Dendritic cell treated with granulocyte-macrophage colony-stimulating factor and Interleukin-4, amounts not matched to agents 40 ng/mL and 50 ng/mL, for 4 days (primary cell): ENCODE data around the gene CAT.

Experiments
- H3K27ac Mint-ChIP-seq: one replicate; pipeline ENCODE4 v1.8.0; 2022; ENCODE audit warnings: mild to moderate bottlenecking, mixed read lengths
- H3K27me3 Mint-ChIP-seq: one replicate; pipeline ENCODE4 v1.8.0; 2022; ENCODE audit warnings: mild to moderate bottlenecking, mixed read lengths
- H3K36me3 Mint-ChIP-seq: one replicate; pipeline ENCODE4 v1.8.0; 2022; ENCODE audit warnings: low read depth, mixed read lengths
- H3K4me1 Mint-ChIP-seq: one replicate; pipeline ENCODE4 v1.8.0; 2022; ENCODE audit warnings: low read depth, mixed read lengths
- H3K4me3 Mint-ChIP-seq: one replicate; pipeline ENCODE4 v1.8.0; 2022; ENCODE audit warnings: mild to moderate bottlenecking, moderate library complexity, mixed read lengths
- H3K9me3 Mint-ChIP-seq: one replicate; pipeline ENCODE4 v1.8.0; 2022; ENCODE audit warnings: mixed read lengths
- intact Hi-C: fragments of 100-400 bp; cut with micrococcal nuclease; formaldehyde crosslinking; loops from one replicate; pipeline ENCODE4 v1.15.0; 2022

Gene CAT

DNA sequence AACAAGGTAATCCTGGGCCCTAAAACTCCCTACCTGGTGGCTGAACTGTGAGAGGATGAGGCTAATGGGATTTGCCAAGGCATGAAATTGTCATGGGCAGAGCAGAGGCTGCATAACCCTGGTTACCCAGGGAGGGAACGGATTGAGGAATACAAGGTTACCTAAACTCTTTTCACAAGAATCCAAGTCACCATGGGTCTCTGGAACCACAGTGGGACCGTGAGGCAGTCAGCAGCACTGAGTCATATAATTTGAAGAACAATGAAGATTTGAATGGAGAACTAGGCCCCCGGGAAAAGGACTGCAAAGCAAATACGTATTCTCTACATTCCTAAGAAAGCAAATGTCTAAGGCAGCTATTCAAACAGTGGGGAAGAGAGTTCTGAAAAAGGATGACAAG is 19.8 kb downstream of the CAT start:
- Mint-ChIP-seq H3K4me1 (peaks cover 9% of the 10 kb centered on the region), H3K9me3 (no peaks in the 10 kb centered on the region), H3K27me3 (no peaks in the 10 kb centered on the region), H3K27ac (no peak overlapping the region), H3K4me3 (no peak overlapping the region), H3K36me3 (peaks cover 97% of the 10 kb centered on the region)
- intact Hi-C loops: no loop called here

DNA sequence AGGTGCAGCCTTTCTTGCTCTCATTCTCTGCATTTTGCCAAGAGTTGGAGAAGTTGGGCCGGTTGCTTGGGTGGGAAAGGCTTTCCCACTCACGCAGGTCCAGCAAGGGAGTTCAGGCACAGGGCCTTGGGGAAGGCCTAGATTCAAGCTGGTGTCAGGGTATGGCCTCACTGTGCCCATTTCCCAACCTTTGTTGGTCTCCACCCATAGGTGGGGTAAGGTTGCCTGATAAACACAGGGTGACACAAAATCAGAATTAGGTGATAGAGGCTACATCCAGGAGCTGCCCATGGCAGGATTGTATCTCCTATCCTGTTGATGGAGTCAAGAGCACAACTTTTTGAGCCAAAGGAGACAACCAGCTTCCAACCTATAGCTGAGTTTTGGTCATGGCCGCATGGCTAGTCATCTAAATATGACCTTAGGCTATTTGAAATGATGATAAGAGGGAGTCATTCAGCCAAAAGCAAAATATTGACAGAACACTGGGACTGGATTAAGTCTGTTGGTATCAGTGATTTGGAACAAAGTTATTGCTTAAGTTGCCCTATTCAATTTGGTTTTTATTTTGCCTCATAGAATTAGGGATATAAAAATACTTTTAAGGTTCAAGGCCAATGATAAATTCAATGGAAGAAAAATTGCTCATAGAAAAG is 20.9 kb downstream of the CAT start:
- intact Hi-C loops: loop anchor here (10.0 kb wide), 1 partner anchor 285 kb away; no protein-coding TSS in a partner anchor
- Mint-ChIP-seq H3K27ac (no peak overlapping the region), H3K27me3 (no peaks in the 10 kb centered on the region), H3K9me3 (no peaks in the 10 kb centered on the region), H3K36me3 (peaks cover 97% of the 10 kb centered on the region), H3K4me3 (no peak overlapping the region), H3K4me1 (peaks cover 16% of the 10 kb centered on the region)

DNA sequence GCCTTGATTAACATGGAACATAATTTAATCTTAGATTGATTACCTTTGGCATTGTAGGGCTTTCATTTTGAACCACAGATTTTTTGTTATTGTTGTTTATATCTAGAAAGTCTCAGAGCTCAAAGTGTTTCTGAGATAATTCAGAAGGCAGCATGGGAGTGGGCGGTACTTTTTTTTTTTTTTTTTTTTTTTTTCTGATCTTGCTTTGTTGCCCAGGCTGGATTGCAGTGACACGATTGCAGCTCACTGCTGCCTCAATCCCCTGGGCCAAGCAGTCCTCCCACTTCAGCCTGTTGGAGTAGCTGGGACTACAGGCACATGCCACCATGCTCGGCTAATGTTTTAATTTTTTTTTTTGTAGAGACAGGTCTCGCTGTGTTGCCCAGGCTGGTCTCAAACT is 21.5 kb downstream of the CAT start:
- peaks cover 19% of the 10 kb centered on the region for H3K4me1 Mint-ChIP-seq
- intact Hi-C loops: loop anchor here (10.0 kb wide), 1 partner anchor 285 kb away; no protein-coding TSS in a partner anchor
- no peaks in the 10 kb centered on the region for H3K9me3 Mint-ChIP-seq
- no peak overlapping the region for H3K27ac Mint-ChIP-seq
- no peak overlapping the region for H3K4me3 Mint-ChIP-seq
- no peaks in the 10 kb centered on the region for H3K27me3 Mint-ChIP-seq
- H3K36me3 Mint-ChIP-seq: peaks cover 95% of the 10 kb centered on the region

DNA sequence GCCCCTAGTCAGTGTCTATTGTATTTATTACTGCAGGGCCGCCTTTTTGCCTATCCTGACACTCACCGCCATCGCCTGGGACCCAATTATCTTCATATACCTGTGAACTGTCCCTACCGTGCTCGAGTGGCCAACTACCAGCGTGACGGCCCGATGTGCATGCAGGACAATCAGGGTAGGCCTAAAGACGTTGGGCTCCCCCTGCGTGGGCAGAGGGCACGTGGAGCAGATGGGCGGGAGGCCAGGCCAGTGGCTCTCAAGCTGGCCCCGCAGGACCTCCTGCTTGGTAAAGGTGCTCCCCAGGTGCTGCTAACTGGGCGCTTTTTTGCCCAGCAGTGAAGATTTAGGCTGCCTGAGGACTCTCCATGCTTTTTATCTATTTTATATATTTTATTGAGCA is 22.5 kb downstream of the CAT start:
- intact Hi-C loops: loop anchor here (10.0 kb wide), 1 partner anchor 286 kb away; no protein-coding TSS in a partner anchor
- H3K4me3 Mint-ChIP-seq: no peak overlapping the region
- H3K27me3 Mint-ChIP-seq: no peaks in the 10 kb centered on the region
- peaks cover 3% of the 10 kb centered on the region for H3K9me3 Mint-ChIP-seq
- no peak overlapping the region for H3K27ac Mint-ChIP-seq
- H3K36me3 Mint-ChIP-seq: peaks cover 97% of the 10 kb centered on the region
- peaks cover 19% of the 10 kb centered on the region for H3K4me1 Mint-ChIP-seq

DNA sequence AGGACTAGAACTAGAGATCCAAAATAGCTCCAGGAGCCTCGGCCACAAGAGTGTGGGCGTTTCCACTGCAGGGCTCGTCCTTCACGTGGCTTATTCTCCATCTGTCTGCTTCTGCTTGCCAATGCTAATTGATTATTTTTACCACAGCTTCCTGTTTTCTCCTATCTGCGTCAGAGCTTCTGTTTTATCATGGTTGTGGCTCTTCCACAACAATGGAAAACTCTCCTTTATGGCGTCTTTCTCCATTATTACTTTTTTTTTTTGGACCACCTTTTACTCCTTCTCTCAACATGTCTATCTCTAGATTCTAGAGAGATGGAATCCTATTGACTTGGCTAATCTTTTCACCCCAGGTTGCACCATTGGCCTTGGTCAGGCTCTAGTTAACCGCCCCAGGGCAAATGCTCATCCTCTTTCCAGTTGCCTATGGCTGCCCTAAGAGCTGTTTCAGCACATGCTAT is 25.9 kb downstream of the CAT start:
- peak overlapping the region; percentile 77 for H3K27ac Mint-ChIP-seq
- intact Hi-C loops: loop anchor here (2.0 to 10.0 kb wide), 2 partner anchors 94 to 290 kb away; no protein-coding TSS in a partner anchor

DNA sequence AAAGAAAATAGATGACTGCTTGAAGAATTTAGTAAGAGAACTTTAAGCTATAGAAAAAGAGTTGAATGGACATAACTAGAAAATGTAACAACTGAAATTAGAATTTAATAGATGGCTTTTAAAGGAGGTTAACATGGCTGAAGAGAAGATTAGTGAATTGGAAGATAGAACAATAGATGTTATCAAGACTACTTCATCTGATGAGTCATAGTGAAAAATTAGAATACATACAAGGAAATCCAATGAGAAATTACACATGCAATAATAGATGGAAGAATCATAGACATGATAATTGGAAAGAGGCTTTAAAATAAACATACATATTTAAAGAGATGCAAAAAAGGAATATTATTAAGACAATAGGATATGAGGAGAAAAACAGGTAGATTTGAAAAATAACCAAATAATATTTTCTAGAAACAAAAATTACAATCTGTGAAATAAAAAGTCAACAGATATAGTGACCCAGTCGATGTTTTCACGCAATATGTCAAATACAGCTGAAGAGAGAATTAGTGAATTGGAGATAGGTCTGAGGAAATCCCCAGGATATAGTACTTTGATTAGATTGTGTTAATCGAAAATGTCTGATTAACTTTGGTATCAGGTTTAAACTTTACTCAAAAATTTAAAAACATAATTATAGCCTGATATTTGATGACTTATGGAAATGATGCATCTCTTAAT is 28.2 kb downstream of the CAT start:
- Mint-ChIP-seq H3K9me3 (peaks cover 13% of the 10 kb centered on the region), H3K4me1 (peaks cover 10% of the 10 kb centered on the region), H3K27ac (no peak overlapping the region), H3K4me3 (no peak overlapping the region), H3K27me3 (no peaks in the 10 kb centered on the region), H3K36me3 (peaks cover 90% of the 10 kb centered on the region)
- intact Hi-C loops: loop anchor here (10.0 kb wide), 1 partner anchor 292 kb away; no protein-coding TSS in a partner anchor

More for the DNA sequence above, 25.9 kb downstream of the CAT start:
- H3K4me3 Mint-ChIP-seq: no peak overlapping the region
- no peaks in the 10 kb centered on the region for H3K27me3 Mint-ChIP-seq
- peaks cover 10% of the 10 kb centered on the region for H3K4me1 Mint-ChIP-seq
- peaks cover 90% of the 10 kb centered on the region for H3K36me3 Mint-ChIP-seq
- H3K9me3 Mint-ChIP-seq: peaks cover 13% of the 10 kb centered on the region

- H3K36me3 Mint-ChIP-seq: peaks cover 90% of the 10 kb centered on the region
- no peak overlapping the region for H3K4me3 Mint-ChIP-seq
- peaks cover 13% of the 10 kb centered on the region for H3K9me3 Mint-ChIP-seq
- no peak overlapping the region for H3K27ac Mint-ChIP-seq
- H3K27me3 Mint-ChIP-seq: no peaks in the 10 kb centered on the region
- intact Hi-C loops: loop anchor here (2.0 to 10.0 kb wide), 2 partner anchors 110 to 294 kb away; partner anchors contain the start of gene ABTB2
- H3K4me1 Mint-ChIP-seq: peaks cover 10% of the 10 kb centered on the region
Observed at GRCh38 chr11:34468209-34468841, 29.6 kb downstream of the CAT start.

DNA sequence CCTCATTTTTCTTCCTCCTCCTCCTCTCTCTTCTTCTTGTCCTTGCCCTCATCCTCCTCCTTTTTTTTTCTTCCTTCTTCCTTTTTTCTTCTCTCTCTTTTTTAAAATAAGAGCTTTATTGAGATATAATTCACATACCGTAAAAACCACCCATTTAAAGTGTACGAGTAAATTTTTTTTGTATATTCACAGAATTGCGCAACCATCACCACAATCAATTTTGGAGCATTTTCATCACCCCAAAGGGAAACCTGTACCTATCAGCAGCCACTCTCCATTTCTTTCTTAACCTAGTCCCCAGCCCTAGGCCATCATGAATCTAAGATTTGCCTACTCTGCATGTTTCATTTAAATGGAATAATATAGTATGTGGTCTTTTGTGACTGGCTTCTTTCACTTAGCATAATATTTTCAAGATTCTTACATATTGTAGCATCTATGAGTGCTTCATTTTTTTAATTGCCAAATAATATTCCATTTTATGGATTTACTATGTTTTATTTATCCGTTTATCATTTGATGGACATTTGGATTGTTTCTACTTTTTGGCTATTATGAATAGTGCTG is 35.0 kb downstream of the CAT start:
- intact Hi-C loops: no loop called here
- Mint-ChIP-seq H3K9me3 (no peaks in the 10 kb centered on the region), H3K4me3 (no peak overlapping the region), H3K27me3 (peaks cover 2% of the 10 kb centered on the region), H3K4me1 (peaks cover 8% of the 10 kb centered on the region), H3K27ac (no peak overlapping the region), H3K36me3 (peaks cover 56% of the 10 kb centered on the region)

DNA sequence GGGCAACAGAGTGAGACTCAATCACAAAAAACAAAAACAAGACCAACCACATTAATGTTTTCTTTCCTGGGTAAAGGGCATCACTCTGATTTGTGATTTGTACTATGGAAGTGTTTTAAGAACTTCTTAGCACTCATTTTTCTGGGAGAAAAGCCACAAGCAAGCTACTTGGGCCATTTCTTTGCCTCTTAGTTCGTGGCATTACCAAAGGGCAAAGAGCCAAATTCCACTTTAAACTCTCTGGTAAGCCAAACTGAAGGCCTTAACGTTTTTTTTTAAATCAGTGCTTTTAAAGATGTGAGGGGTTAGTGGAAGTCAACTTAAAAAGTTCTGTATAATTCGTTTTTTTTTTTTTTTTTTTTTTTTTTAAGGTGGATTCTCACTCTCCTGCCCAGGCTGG is 36.9 kb downstream of the CAT start:
- Mint-ChIP-seq H3K4me3 (no peak overlapping the region), H3K9me3 (no peaks in the 10 kb centered on the region), H3K36me3 (peaks cover 37% of the 10 kb centered on the region), H3K4me1 (peaks cover 8% of the 10 kb centered on the region), H3K27ac (no peak overlapping the region), H3K27me3 (peaks cover 5% of the 10 kb centered on the region)
- intact Hi-C loops: no loop called here

DNA sequence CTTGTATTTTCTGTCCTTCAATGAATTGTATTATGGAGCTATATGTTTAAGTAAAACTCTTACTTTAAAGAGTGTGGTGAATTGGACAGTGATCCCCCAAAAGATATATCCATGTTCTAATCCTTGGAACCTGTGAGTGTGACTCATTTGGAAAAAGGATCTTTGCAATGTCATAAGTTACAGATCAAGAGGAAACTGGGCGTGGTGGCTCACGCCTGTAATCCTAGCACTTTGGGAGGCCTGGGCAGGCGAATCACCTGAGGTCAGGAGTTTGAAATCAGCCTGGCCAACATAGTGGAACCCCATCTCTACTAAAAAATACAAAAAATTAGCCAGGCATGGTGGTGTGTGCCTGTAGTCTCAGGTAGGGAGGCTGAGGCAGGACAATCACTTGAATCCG is 38.1 kb downstream of the CAT start:
- H3K27me3 Mint-ChIP-seq: peaks cover 5% of the 10 kb centered on the region
- intact Hi-C loops: no loop called here
- H3K9me3 Mint-ChIP-seq: no peaks in the 10 kb centered on the region
- H3K4me3 Mint-ChIP-seq: no peak overlapping the region
- no peak overlapping the region for H3K27ac Mint-ChIP-seq
- H3K36me3 Mint-ChIP-seq: peaks cover 25% of the 10 kb centered on the region
- H3K4me1 Mint-ChIP-seq: peaks cover 8% of the 10 kb centered on the region

DNA sequence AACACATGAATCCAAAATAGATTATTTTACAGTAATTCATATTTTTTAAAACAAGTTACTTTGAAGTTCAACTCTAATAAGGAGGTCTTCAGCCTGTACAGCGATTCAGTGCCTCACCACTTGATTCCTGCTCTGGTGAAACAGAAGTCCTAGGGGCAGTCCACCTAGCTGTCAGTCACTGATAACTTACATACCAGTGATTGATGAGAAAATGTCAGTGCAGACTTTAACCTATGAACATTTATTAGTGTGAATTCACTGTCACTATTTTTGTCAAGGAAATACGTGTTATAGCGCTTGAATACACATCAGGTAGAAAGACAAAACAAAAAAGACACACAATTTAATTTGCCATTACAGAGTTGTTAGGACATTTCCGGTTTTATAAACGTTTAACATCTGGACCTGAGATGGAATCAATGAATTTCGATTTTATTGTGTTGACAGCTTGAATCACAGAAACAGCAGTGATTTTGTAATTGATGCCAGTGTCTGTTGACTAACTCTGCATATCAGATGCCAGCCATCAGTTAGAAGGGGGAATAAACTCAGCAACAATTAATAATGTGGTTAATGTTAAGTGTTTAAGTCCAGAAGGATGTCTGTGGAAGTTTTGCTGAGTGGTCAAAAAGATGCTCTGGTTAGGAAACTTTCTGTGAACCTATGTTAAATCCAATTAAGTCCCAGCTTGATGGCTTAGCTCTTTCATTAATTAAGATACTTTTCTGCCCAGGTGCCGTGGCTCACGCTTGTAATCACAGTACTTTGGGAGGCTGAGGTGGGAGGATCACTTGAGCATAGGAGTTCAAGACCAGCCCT is 40.3 kb downstream of the CAT start:
- Mint-ChIP-seq H3K27ac (no peak overlapping the region), H3K4me3 (no peak overlapping the region), H3K4me1 (peaks cover 8% of the 10 kb centered on the region), H3K9me3 (no peaks in the 10 kb centered on the region), H3K27me3 (peaks cover 5% of the 10 kb centered on the region), H3K36me3 (peaks cover 3% of the 10 kb centered on the region)
- intact Hi-C loops: no loop called here

DNA sequence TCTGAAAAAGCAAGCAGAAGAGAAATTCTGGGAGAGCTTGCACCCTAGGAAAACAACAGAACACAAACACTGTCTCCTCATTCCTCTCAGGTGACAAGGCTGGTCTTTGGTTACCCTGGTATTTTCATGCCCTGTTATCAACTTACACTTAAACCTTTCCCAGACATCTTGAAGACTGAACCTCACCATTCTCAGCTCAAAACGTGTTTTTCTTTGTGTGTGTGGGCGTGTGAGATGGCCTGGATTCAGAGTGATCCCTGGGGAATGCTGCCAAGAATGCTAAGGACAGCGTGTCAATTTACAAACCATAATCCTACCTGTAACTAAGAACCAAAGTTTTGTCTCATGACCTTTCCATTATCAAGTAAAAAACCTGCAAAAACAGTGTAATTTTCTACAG is 41.6 kb downstream of the CAT start:
- Mint-ChIP-seq H3K27ac (no peak overlapping the region), H3K9me3 (no peaks in the 10 kb centered on the region), H3K27me3 (peaks cover 5% of the 10 kb centered on the region), H3K4me1 (peaks cover 8% of the 10 kb centered on the region), H3K4me3 (no peak overlapping the region), H3K36me3 (no peaks in the 10 kb centered on the region)
- intact Hi-C loops: no loop called here

DNA sequence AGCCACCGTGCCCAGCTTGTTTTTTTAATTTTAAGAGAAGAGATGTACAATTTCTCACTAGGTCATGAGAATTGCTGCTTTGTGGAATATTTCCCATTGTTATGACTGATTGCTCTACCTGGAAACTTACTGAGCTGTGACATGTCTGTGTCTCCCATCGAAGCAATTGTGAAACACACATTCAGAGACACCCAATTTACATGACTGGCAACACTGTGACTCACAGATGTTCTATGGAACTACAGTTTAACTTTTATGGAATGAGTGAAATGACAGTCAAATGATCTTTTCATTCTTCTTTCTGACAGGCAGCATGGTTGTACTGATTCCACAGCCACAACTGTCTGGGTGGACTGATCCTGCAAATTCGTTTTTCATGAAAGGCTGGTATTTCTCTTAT is 42.6 kb downstream of the CAT start:
- Mint-ChIP-seq H3K36me3 (no peaks in the 10 kb centered on the region), H3K27me3 (peaks cover 5% of the 10 kb centered on the region), H3K4me3 (no peak overlapping the region), H3K4me1 (peaks cover 8% of the 10 kb centered on the region), H3K9me3 (no peaks in the 10 kb centered on the region), H3K27ac (no peak overlapping the region)
- intact Hi-C loops: no loop called here
